ENCODE results near the gene CERKL. TPM values are rescaled to one million over a fixed set of nuclear protein-coding genes. Genes with fewer than 3 reads are reported as not detected.

The CERKL gene
- total RNA-seq, 1 donor: 0.27 TPM

GRCh38 chr2:181500201-181500600 lies 156.7 kb downstream of the CERKL start:
- H3K4me3 ChIP-seq (ENCODE audit: low read depth, low read length): no peak overlapping the region
- TF ChIP-seq, protein P1, sequence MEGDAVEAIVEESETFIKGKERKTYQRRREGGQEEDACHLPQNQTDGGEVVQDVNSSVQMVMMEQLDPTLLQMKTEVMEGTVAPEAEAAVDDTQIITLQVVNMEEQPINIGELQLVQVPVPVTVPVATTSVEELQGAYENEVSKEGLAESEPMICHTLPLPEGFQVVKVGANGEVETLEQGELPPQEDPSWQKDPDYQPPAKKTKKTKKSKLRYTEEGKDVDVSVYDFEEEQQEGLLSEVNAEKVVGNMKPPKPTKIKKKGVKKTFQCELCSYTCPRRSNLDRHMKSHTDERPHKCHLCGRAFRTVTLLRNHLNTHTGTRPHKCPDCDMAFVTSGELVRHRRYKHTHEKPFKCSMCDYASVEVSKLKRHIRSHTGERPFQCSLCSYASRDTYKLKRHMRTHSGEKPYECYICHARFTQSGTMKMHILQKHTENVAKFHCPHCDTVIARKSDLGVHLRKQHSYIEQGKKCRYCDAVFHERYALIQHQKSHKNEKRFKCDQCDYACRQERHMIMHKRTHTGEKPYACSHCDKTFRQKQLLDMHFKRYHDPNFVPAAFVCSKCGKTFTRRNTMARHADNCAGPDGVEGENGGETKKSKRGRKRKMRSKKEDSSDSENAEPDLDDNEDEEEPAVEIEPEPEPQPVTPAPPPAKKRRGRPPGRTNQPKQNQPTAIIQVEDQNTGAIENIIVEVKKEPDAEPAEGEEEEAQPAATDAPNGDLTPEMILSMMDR (IDR thresholded peaks at IDR 0.05; ENCODE audit: insufficient read depth, low read length): no peak
- DNase-seq (ENCODE audit: low read depth): no peak

GRCh38 chr2:181499231-181499630 lies 157.7 kb downstream of the CERKL start:
- TF ChIP-seq, protein P1 (IDR thresholded peaks at IDR 0.05; ENCODE audit: insufficient read depth, low read length): no peak
- DNase-seq (ENCODE audit: low read depth): no peak
- no peak overlapping the region for H3K4me3 ChIP-seq (ENCODE audit: low read depth, low read length)

Other genes starting within 250 kb of the CERKL start
- 8.9 and 27.6 TPM in 2 replicates for gene ITGA4, start 199.7 kb downstream of the CERKL start, total RNA-seq (ENCODE audit: low replicate concordance)
- gene NEUROD1, start 23.4 kb upstream of the CERKL start, total RNA-seq (ENCODE audit: low replicate concordance): not detected in 2 replicates
- gene ITPRID2, start 234.6 kb upstream of the CERKL start, total RNA-seq (ENCODE audit: low replicate concordance): 101 and 286 TPM in 2 replicates

Measured in fibroblast of the aortic adventitia (primary cell).